Panc1 (cell line): ENCODE data around the gene WDR36.

Experiments used
- POLR2AphosphoS5 ChIP-seq: IDR thresholded peaks from 2 replicates; pipeline ENCODE4 v1.6.1; 2012; ENCODE audit warnings: mild to moderate bottlenecking, low read depth, low read length, moderate library complexity
- SIN3A ChIP-seq: IDR thresholded peaks from 2 replicates; pipeline ENCODE4 v1.6.1; 2012; ENCODE audit warnings: low read depth, mild to moderate bottlenecking, low read length, moderate library complexity, borderline replicate concordance; ENCODE audit not compliant: insufficient read depth
- TCF7L2 ChIP-seq: IDR thresholded peaks from 2 replicates; pipeline ENCODE4 v1.6.1; 2011; ENCODE audit warnings: mild to moderate bottlenecking, low read depth, low read length, inconsistent platforms
- TF ChIP-seq, protein P1 (sequence below): fragments of 450-650 bp; IDR thresholded peaks from 2 replicates; pipeline ENCODE4 v1.5.1; 2017; ENCODE audit warnings: mild to moderate bottlenecking

DNA sequence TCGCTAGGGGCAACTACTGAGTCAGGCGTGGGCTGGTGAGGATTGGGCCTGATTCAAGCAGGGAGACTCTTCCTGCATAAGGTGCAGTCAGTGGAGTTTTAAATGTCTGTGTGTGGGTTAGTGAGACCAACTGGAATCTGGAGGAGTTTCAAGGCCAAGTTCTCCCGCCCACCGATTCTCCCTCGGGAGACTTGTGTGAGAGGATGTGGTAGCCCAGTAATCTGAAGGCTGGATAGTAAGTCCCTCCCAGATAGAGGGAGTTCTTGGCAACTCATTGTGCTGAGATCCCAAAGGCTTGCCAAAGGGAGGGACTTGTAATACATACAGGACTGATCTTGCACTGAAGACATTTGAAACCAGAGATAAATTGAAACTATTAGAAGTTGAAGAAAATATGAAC is 51.8 kb downstream of the WDR36 start:
- TF ChIP-seq, protein P1, sequence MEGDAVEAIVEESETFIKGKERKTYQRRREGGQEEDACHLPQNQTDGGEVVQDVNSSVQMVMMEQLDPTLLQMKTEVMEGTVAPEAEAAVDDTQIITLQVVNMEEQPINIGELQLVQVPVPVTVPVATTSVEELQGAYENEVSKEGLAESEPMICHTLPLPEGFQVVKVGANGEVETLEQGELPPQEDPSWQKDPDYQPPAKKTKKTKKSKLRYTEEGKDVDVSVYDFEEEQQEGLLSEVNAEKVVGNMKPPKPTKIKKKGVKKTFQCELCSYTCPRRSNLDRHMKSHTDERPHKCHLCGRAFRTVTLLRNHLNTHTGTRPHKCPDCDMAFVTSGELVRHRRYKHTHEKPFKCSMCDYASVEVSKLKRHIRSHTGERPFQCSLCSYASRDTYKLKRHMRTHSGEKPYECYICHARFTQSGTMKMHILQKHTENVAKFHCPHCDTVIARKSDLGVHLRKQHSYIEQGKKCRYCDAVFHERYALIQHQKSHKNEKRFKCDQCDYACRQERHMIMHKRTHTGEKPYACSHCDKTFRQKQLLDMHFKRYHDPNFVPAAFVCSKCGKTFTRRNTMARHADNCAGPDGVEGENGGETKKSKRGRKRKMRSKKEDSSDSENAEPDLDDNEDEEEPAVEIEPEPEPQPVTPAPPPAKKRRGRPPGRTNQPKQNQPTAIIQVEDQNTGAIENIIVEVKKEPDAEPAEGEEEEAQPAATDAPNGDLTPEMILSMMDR, result no peak
- no peak for TF ChIP-seq TCF7L2
- no peak for TF ChIP-seq SIN3A
- no peak for TF ChIP-seq POLR2AphosphoS5
